Duodenal mucosa (tissue), 2 donors: ENCODE results near the gene MTG1.
A peak's percentile ranks its signal among the peaks of the same experiment; 100 is the strongest.

Experiments
- H3K27ac ChIP-seq: one replicate; pipeline ENCODE4 v1.7.0; 2013; ENCODE audit warnings: low read depth, low read length
- H3K27me3 ChIP-seq, 2 donors: one replicate each; pipeline ENCODE4 v1.7.0; 2013; ENCODE audit warnings: low read length in 2 of 2, control low read depth in 1 of 2; ENCODE audit not compliant: insufficient read depth in 2 of 2, control insufficient read depth in 1 of 2
- H3K36me3 ChIP-seq, 2 donors: one replicate each; pipeline ENCODE4 v1.7.0; 2013; ENCODE audit warnings: low read length in 2 of 2, control low read depth in 1 of 2; ENCODE audit not compliant: insufficient read depth in 2 of 2, control insufficient read depth in 1 of 2
- H3K4me1 ChIP-seq, 2 donors: one replicate each; pipeline ENCODE4 v1.7.0; 2013; ENCODE audit warnings: low read length in 2 of 2, control low read depth in 1 of 2; ENCODE audit not compliant: insufficient read depth in 2 of 2, control insufficient read depth in 1 of 2
- H3K4me3 ChIP-seq, 2 donors: one replicate each; pipeline ENCODE4 v1.7.0; 2013; ENCODE audit warnings: low read length in 2 of 2, low read depth in 1 of 2
- H3K9ac ChIP-seq, 2 donors: one replicate each; pipeline ENCODE4 v1.7.0; 2013; ENCODE audit warnings: low read length in 2 of 2, low read depth in 1 of 2
- H3K9me3 ChIP-seq, 2 donors: one replicate each; pipeline ENCODE4 v1.7.0; 2013; ENCODE audit warnings: low read length in 2 of 2, control low read depth in 1 of 2; ENCODE audit not compliant: control insufficient read depth in 1 of 2

Gene MTG1

DNA sequence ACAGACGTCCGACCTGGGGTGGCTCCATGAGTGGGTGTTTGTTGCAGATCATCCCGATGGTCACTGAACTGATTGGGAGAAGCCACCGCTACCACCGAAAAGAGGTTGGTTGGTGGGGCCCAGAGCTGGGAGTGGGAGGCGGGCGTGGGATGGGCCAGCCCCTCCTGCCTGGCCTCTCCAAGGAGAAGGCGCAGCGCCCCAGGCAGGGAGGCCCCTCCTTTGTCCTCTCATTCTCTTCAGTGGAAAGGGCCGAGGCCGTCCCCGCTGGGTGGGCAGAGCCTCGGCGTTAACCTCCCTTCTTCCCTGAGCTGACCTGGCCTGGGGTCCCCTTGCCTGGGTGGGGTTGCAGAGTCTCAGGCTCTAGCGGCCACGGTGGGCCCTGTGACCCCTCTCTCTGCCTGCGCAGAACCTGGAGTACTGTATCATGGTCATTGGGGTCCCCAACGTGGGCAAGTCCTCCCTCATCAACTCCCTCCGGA is 5.2 kb downstream of the MTG1 start:
- H3K27me3 ChIP-seq: no peaks in the 10 kb centered on the region
- H3K36me3 ChIP-seq: peaks cover 12 to 61% of the 10 kb centered on the region in 2 donors
- no peak overlapping the region for H3K9ac ChIP-seq
- no peaks in the 10 kb centered on the region for H3K9me3 ChIP-seq
- no peak overlapping the region for H3K4me3 ChIP-seq
- no peak overlapping the region for H3K27ac ChIP-seq
- H3K4me1 ChIP-seq: peaks cover 15 to 22% of the 10 kb centered on the region in 2 donors

DNA sequence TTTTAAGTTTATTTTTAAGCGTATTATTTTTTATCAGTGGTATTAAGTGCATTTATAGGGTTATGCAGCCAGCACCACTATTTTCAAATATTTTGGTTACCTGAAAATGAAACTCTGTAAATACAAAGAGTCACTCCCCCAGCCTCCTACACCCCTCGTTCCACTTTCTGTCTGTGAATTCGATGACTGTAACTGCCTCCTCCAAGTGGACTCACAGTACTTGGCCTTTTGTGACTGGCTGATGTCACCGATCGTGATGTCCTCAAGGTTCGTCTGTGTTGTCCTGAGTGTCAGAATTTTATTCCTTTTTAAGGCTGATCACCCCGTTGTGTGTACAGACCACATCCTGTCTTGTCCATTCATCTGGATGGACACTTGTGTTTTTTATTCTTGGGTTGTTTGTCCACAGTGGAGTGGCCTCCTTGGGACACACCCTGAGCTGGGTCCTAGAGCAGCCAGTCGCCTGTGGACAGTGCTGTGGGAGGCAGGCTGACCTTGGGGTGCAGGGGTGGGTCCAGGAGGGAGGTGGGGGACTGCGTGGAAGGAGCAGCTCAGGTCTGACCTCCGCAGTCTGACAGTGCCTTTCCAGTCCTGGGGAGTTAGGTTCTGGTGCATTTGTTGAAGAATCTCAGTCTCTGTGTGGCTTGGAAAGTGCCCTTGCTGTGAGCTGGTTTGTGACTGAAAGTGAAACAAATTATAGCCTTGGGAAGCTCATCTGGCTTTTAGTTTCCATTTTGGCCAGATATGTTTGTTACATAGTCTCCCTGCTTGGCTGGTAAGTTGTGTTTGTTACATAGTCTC is 6.9 kb downstream of the MTG1 start:
- Histone ChIP-seq H3K9me3 (no peaks in the 10 kb centered on the region), H3K4me1 (peaks cover 12 to 15% of the 10 kb centered on the region in 2 donors), H3K36me3 (peaks cover 12 to 68% of the 10 kb centered on the region in 2 donors), H3K27me3 (no peaks in the 10 kb centered on the region), H3K27ac (peak overlapping the region; percentile 80), H3K9ac (peak overlapping the region; percentile 4 to 36), H3K4me3 (peak overlapping the region; percentile 11 to 40)

DNA sequence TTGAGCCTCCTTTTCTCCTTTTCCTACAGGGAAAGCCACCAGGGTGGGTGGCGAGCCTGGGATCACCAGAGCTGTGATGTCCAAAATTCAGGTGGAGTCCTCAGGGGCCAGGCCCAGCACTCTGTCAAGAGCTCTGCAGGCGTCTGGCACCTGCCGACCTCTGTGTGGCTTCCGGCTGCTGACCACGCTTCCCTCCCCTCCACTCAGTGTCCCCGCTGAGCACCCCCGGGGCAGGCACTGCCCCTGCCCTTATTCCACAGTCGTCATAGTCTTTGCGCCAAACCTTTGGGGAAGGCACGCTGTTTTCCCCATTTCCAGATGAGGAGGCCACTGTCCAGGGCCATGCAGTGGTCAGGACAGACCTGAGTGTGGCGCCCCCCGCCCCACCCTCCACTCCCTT is 7.5 kb downstream of the MTG1 start:
- Histone ChIP-seq H3K27ac (no peak overlapping the region), H3K4me1 (peaks cover 12 to 15% of the 10 kb centered on the region in 2 donors), H3K4me3 (peak overlapping the region in 1 of 2 donors; percentile 6), H3K9me3 (no peaks in the 10 kb centered on the region), H3K27me3 (no peaks in the 10 kb centered on the region), H3K9ac (no peak overlapping the region), H3K36me3 (peaks cover 12 to 61% of the 10 kb centered on the region in 2 donors)

DNA sequence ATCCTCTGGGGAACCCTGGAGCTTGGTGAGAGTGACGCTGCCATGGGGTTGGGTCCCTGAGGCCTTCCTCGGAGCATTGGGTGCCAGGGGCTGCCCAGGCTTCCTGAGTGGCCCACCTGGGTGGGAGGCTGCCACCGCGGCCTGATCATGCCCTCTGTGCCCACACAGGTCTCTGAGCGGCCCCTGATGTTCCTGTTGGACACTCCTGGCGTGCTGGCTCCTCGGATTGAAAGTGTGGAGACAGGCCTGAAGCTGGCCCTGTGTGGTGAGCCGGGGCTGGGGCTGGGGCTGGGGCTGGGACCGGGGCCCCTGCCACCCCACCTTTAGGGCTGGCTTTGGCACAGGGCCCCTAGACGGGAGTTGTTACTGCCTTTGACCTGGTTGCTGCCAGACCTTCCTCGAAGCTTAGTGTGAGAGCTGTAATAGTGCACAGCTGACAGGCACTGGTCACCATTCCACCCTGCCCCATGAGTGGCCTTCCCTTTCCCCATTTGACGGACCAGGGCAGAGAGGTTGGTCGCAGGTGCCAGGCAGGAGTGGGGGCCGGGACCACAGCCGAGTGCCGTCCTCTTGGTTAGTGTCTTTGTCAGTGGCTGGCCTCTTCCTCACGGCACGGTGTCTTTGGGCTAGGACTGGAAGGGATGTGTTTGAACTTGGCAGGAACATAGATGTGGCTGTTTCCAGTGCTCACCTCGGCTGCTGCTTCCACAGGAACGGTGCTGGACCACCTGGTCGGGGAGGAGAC is 8.2 kb downstream of the MTG1 start:
- H3K27me3 ChIP-seq: no peaks in the 10 kb centered on the region
- H3K4me1 ChIP-seq: peaks cover 12 to 15% of the 10 kb centered on the region in 2 donors
- no peak overlapping the region for H3K4me3 ChIP-seq
- no peaks in the 10 kb centered on the region for H3K9me3 ChIP-seq
- no peak overlapping the region for H3K9ac ChIP-seq
- H3K27ac ChIP-seq: no peak overlapping the region
- H3K36me3 ChIP-seq: peaks cover 12 to 66% of the 10 kb centered on the region in 2 donors

DNA sequence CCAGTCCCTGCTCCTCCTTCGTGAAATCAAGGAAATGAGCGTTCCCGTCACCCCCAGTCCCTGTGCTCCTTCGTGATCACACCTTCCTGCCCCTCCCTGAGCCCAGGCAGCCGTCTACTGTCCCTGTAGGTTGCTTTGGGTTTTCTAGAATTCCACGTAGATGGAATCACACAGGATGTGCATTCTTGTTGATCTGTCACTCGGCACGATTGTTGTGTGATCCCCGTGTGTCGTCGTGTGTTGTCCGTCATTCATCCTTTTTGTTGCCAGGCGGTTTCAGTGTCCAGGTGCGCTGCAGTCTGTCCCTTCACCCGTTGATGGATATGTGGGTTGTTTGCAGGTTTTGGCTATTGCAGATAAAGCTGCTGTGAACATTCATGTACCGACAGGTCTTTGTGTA is 9.4 kb downstream of the MTG1 start:
- Histone ChIP-seq H3K9ac (no peak overlapping the region), H3K27ac (no peak overlapping the region), H3K4me3 (no peak overlapping the region), H3K27me3 (no peaks in the 10 kb centered on the region), H3K4me1 (peaks cover 12 to 15% of the 10 kb centered on the region in 2 donors), H3K36me3 (peaks cover 12 to 62% of the 10 kb centered on the region in 2 donors), H3K9me3 (no peaks in the 10 kb centered on the region)

DNA sequence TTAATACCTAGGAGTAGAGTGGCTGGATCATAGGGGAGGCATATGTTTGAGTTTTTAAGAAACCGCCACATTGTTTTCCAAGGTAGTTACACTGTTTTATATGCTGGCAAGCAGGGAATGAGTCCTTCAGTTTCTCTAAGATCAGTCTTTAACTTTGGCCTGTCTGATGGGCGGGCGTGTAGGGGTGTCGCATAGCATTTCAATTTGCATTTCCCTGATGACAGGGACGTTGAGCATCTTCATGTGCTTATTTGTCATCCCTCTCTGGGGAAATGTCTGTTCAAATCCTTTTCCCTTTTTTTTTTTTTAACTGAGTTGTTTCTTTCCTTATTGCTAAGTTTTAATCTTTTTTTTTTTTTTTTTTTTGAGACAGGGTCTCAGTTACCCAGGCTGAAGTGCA is 9.8 kb downstream of the MTG1 start:
- H3K27me3 ChIP-seq: no peaks in the 10 kb centered on the region
- H3K27ac ChIP-seq: no peak overlapping the region
- no peak overlapping the region for H3K9ac ChIP-seq
- peaks cover 12 to 15% of the 10 kb centered on the region in 2 donors for H3K4me1 ChIP-seq
- H3K36me3 ChIP-seq: peaks cover 12 to 60% of the 10 kb centered on the region in 2 donors
- H3K9me3 ChIP-seq: no peaks in the 10 kb centered on the region
- H3K4me3 ChIP-seq: no peak overlapping the region

DNA sequence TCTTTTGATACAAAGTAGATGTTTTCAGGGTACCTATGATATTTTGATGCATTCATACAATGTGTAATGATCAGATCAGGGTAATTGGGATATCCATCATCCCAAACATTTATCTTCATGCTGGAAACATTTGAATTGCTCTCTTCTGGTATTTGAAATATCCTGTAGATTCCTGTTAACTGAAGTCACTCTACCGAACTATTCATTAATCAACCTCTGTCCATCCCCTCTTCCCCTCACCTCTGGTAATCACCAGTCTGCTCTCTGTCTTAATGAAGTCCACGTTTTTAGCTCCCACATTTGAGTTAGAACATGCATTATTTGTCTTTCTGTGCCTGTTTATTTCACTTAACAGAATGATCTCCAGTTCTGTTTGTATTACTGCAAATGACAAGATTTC is 11.3 kb downstream of the MTG1 start:
- H3K36me3 ChIP-seq: peaks cover 12 to 60% of the 10 kb centered on the region in 2 donors
- no peaks in the 10 kb centered on the region for H3K27me3 ChIP-seq

DNA sequence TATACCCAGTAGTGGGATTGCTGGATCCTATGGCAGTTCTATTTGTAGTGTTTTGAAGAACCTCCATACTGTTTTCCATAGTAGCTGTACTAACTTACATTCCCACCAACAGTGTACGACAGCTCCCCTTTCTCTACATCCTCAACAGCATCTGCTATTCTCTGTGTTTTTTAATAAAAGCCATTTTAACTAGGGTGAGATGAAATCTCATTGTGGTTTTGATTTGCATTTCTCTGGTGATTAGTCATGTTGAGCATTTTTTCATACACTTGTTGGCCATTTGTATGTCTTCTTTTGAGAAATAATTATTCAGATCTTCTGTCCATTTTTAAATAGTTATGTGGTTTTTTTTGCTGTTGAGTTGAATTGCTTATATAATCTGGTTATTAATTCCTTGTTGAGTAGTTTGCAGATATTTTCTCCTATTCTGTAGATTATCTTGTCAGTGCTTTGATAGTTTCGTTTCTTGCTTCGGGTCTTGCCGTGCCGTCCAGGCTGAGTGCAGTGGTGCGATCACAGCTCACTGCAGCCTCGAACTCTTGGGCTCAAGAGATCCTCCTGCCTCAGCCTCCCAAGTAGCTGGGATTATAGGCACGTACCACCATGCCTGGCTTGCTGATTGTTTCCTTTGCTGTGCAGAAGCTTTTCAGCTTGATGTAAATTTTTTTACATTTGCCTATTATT is 12.0 kb downstream of the MTG1 start:
- Histone ChIP-seq H3K4me3 (no peak overlapping the region), H3K27ac (no peak overlapping the region), H3K4me1 (peaks cover 6 to 7% of the 10 kb centered on the region in 2 donors), H3K9ac (no peak overlapping the region), H3K27me3 (no peaks in the 10 kb centered on the region), H3K9me3 (peaks cover 2% of the 10 kb centered on the region in 2 donors), H3K36me3 (peaks cover 14 to 63% of the 10 kb centered on the region in 2 donors)

More for the DNA sequence above, 11.3 kb downstream of the MTG1 start:
- Histone ChIP-seq H3K9me3 (no peaks in the 10 kb centered on the region), H3K4me1 (peaks cover 12 to 13% of the 10 kb centered on the region in 2 donors), H3K4me3 (no peak overlapping the region), H3K9ac (no peak overlapping the region), H3K27ac (no peak overlapping the region)

DNA sequence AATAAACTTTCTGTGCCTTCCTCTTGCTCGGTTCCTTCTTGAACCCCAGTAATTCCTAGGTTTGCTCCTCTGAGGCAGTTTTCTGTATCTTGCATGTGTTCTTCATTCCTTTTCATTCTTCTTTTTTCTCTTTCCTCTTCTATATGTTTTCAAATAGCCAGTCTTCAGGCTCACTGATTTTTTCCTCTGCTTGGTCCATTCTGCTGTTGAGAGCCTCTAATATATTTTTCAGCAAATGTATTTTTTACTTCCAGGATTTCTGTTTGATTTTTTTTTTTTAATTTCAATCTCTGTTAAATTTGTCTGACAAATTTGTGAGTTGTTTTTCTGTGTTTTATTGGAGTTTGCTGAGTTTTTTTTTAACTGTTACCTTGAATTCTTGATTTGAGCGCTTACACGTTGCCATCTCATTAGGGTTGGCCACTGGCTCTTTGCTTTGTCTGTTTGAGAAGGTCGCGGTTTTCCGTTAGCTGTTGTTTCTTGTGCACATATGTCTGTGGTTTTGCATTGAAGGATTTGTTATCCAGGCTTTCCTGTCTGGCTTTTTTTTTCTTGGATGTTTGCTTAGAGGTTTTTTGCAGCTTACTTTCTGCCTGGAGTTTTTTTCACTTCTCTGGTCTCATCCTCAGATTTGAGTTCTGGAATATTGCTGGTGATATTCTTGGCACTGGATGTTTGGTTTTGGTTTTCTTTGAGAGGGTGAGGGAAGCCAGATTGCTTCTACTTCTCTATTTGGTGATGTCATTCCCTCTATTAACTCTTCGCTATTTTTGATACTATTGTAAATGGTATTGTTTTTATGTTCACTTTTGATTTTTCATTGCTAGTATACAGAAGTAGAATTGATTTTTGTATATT is 17.8 kb downstream of the MTG1 start:
- Histone ChIP-seq H3K27me3 (no peaks in the 10 kb centered on the region), H3K4me3 (no peak overlapping the region), H3K4me1 (no peaks in the 10 kb centered on the region), H3K27ac (no peak overlapping the region), H3K36me3 (peaks cover 21 to 61% of the 10 kb centered on the region in 2 donors), H3K9me3 (peaks cover 8 to 21% of the 10 kb centered on the region in 2 donors), H3K9ac (no peak overlapping the region)
